GM21717 (cell line): ENCODE results near the gene SLC16A7.
"Not testable (repeated sequence)": the region's sequence is repeated elsewhere in the genome, so short reads cannot be mapped to it uniquely, and the experiment has no call there.

Experiments used
- ATAC-seq: cut with Tn5 transposase; IDR thresholded peaks from one replicate; pipeline ENCODE4 v1.9.1; 2021; ENCODE audit warnings: mild to moderate bottlenecking, moderate library complexity; ENCODE audit not compliant: unreplicated experiment

Gene SLC16A7

GRCh38 chr12:59595883-59596540 lies at the start of gene SLC16A7:
Gene SLC16A7, plus strand, starts transcription at chr12:59596029. Its CDS starts 108,773 bp downstream, at chr12:59704802.
- peak; percentile 68 for ATAC-seq

- no peak for ATAC-seq
Measured at GRCh38 chr12:59548930-59549329, 46.9 kb upstream of the SLC16A7 start.

GRCh38 chr12:59559696-59560095 lies 36.1 kb upstream of the SLC16A7 start:
- no peak for ATAC-seq

- ATAC-seq, result no peak
Measured at GRCh38 chr12:59570145-59570544, 25.7 kb upstream of the SLC16A7 start.

GRCh38 chr12:59574406-59574805 lies 21.4 kb upstream of the SLC16A7 start:
- ATAC-seq, result no peak

- no peak for ATAC-seq
Measured at GRCh38 chr12:59575826-59576225, 20.0 kb upstream of the SLC16A7 start.

- ATAC-seq, result no peak
Measured at GRCh38 chr12:59578254-59578653, 17.6 kb upstream of the SLC16A7 start.

GRCh38 chr12:59579631-59580030 lies 16.2 kb upstream of the SLC16A7 start:
- ATAC-seq, result no peak

GRCh38 chr12:59580050-59580449 lies 15.8 kb upstream of the SLC16A7 start:
- ATAC-seq, result no peak

- no peak for ATAC-seq
Measured at GRCh38 chr12:59583003-59583712, 12.7 kb upstream of the SLC16A7 start.

- no peak for ATAC-seq
Measured at GRCh38 chr12:59587710-59588109, 8.1 kb upstream of the SLC16A7 start.

GRCh38 chr12:59593761-59594160 lies 2.1 kb upstream of the SLC16A7 start:
- no peak for ATAC-seq

- no peak for ATAC-seq
Measured at GRCh38 chr12:59594943-59595500, 807 bp upstream of the SLC16A7 start.

- no peak for ATAC-seq
Measured at GRCh38 chr12:59595565-59595882, 305 bp upstream of the SLC16A7 start.

GRCh38 chr12:59597385-59597781 lies 1.6 kb downstream of the SLC16A7 start:
- ATAC-seq, result peak; percentile 61

- no peak for ATAC-seq
Measured at GRCh38 chr12:59600171-59600570, 4.3 kb downstream of the SLC16A7 start.

- ATAC-seq, result no peak
Measured at GRCh38 chr12:59603754-59604153, 7.9 kb downstream of the SLC16A7 start.

GRCh38 chr12:59612823-59613434 lies 17.1 kb downstream of the SLC16A7 start:
- not testable (repeated sequence) for ATAC-seq

GRCh38 chr12:59615392-59616165 lies 19.8 kb downstream of the SLC16A7 start:
- ATAC-seq, result no peak

- ATAC-seq, result no peak
Measured at GRCh38 chr12:59619461-59620240, 23.8 kb downstream of the SLC16A7 start.
